ENCODE measurements around the gene INPP5A.

DNA sequence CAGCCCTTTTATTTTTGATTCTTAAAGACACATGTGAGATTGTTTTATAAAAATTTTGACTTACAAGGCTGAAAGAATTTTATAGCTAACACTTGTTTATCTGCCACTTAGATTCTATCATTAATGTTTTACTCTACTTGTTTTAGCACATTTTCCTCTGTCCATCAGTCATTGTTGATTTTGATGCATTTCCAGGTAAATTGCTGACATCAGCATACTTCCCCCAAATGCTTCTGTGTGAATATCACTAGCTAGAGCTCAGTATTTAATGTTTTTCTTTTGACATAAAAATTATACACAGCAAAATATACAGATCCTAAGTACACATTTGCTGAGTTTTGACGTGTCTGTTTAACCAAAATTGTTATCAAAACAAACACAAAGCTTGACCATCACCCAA is 43.0 kb downstream of the INPP5A start:
- TF ChIP-seq, protein P1, sequence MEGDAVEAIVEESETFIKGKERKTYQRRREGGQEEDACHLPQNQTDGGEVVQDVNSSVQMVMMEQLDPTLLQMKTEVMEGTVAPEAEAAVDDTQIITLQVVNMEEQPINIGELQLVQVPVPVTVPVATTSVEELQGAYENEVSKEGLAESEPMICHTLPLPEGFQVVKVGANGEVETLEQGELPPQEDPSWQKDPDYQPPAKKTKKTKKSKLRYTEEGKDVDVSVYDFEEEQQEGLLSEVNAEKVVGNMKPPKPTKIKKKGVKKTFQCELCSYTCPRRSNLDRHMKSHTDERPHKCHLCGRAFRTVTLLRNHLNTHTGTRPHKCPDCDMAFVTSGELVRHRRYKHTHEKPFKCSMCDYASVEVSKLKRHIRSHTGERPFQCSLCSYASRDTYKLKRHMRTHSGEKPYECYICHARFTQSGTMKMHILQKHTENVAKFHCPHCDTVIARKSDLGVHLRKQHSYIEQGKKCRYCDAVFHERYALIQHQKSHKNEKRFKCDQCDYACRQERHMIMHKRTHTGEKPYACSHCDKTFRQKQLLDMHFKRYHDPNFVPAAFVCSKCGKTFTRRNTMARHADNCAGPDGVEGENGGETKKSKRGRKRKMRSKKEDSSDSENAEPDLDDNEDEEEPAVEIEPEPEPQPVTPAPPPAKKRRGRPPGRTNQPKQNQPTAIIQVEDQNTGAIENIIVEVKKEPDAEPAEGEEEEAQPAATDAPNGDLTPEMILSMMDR (IDR thresholded peaks at IDR 0.05; ENCODE audit: poor library complexity) = no peak
- no peak for TF ChIP-seq EZH2 (IDR thresholded peaks at IDR 0.05; ENCODE audit: borderline replicate concordance)
